Choroid plexus epithelial cell (primary cell): ENCODE measurements around the gene LEAP2.

Source experiments
- DNase-seq: peaks from one replicate; pipeline ENCODE4 v3.0.0-alpha.2; 2010; ENCODE audit warnings: low read depth
- H3K4me3 ChIP-seq: 2 replicates; pipeline ENCODE4 v1.5.1; 2011; ENCODE audit warnings: low read depth, mild to moderate bottlenecking, control low read depth, low read length, moderate library complexity
- CTCF ChIP-seq: conservative IDR thresholded peaks from 2 replicates; pipeline ENCODE4 v1.5.1; 2011; ENCODE audit warnings: low read depth, mild to moderate bottlenecking, control low read depth, inconsistent platforms, low read length, moderate library complexity

Gene LEAP2

GRCh38 chr5:132909702-132910101 is 36.2 kb downstream of the LEAP2 start:
- H3K4me3 ChIP-seq, result no peak overlapping the region
- no peak for DNase-seq
- TF ChIP-seq CTCF, result no peak

GRCh38 chr5:132915681-132916080 is 42.2 kb downstream of the LEAP2 start:
- DNase-seq, result no peak

DNA sequence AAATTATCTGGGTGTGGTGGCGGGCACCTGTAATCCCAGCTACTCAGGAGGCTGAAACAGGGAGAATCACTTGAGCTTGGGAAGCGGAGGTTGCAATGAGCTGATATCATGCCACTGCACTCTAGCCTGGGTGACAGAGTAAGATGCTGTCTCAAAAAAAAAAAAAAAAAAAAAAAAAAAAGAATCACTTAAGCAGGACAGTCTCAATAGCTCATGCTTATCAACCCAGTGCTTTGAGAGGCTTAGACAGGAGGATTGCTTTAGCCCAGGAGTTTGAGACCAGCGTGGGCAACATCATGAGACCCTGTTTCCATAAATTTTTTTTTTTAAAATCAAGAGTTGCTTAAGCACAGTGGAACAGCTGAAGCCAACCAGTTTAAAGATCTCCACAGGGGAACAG is 42.6 kb downstream of the LEAP2 start:
- no peak overlapping the region for H3K4me3 ChIP-seq
- no peak for DNase-seq
- TF ChIP-seq CTCF, result no peak

More at GRCh38 chr5:132915681-132916080, 42.2 kb downstream of the LEAP2 start:
- TF ChIP-seq CTCF, result no peak
- H3K4me3 ChIP-seq, result no peak overlapping the region
